NCI-H2227 (cell line): ENCODE data around the gene LMX1A.

ENCODE experiments used
- DNase-seq: peaks from one replicate; lab custom pipeline; 2025; ENCODE audit not compliant: unreplicated experiment; lab: John Stamatoyannopoulos, UW

The LMX1A gene

GRCh38 chr1:165355977-165356811 lies at the start of gene LMX1A:
Gene LMX1A (minus strand): TSS chr1:165356715. CDS start chr1:165355559, 1,156 bp downstream.
- peak; percentile 32 for DNase-seq

DNA sequence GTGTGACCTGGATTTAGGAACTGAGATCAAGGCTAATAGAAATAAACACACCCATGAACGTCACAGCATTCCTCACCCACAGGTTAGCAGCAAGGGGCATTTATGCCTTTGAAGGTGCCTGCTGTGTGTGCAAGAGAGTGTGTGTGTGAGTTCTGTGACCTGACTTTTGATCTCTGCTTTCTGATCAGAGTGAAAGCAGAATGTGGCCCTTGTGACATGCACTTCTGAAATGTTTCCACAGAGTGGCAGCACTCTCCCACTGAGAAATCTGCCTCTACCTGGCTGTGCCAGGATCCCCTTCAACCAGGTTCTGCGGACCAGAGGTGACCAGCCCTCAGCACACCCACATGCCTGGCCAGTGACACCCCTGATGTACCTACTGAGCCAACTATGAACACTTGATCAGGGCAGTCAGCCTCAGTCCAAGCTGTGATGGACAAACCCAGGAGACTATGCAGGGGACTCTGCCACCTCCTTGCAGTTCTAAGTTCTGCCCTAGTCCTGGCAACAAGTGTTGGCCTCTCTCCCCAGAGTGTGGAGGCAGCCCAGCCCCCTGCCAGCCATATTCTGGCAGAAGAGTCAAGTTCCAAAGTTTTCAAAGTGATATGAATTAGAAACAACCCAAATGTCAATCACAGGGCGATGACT lies 47.4 kb upstream of the LMX1A start:
- peak; percentile 39 for DNase-seq

DNA sequence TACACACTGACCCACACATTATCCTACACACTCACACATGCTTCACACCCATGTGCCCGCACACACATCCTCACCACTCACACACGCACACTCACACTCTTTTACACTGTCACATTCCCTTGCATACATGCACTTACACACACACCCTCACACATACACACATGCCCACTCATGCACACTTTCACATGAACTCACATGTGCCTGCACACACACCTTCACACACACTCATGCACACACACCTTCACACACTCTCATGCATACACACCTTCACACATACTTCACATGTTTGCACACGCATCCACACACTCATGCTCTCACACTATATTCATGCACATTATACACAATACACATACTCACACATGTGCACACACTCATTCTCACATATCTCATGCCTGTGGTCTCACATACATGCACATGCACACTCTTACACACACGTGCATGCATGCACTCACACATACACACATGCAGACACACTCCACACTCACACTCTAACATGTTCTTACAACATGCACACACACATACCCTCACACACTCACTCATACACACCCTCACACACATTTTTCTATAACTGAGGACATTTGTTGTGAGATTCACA lies 46.1 kb upstream of the LMX1A start:
- no peak for DNase-seq

DNA sequence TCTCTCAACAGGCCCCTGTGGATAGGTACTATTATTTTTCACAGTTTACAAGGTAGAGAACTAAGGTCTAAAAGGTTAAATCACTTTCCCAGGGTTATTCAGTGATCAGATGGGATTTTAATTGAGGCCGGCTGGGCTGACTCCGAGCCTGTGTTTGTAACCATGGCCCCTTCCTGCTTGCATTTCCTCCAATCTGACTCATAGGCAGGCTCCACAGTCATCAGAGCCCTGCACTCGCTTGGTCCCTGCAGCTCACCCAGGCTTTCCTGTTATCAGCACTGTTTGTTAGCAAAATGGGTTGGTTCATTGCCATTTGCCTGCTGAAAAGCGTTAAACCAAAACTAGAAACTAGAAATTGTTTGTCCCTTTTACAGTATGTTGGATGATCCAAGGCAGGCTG lies 41.4 kb upstream of the LMX1A start:
- DNase-seq: no peak

DNA sequence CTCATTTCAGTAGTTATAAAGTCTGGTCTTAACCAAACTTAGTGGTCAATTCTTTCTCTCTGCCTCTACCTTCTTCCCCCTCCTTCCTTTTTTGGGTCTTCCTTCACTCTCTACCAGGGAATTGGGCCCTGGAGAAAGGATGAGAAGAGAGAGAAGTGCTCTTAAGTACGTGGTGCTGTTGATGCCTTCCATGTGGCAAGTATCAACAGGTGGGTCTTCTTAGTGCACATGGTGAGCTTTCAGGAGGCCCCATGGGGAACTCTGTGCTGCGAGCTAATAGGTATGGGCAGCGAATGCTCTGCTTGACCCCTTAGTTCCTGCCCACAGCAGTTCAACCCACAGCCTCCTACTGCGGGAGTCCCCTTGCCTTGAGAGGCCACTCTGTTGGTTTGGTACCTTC lies 39.4 kb upstream of the LMX1A start:
- no peak for DNase-seq

GRCh38 chr1:165395478-165395877 lies 39.0 kb upstream of the LMX1A start:
- no peak for DNase-seq

DNA sequence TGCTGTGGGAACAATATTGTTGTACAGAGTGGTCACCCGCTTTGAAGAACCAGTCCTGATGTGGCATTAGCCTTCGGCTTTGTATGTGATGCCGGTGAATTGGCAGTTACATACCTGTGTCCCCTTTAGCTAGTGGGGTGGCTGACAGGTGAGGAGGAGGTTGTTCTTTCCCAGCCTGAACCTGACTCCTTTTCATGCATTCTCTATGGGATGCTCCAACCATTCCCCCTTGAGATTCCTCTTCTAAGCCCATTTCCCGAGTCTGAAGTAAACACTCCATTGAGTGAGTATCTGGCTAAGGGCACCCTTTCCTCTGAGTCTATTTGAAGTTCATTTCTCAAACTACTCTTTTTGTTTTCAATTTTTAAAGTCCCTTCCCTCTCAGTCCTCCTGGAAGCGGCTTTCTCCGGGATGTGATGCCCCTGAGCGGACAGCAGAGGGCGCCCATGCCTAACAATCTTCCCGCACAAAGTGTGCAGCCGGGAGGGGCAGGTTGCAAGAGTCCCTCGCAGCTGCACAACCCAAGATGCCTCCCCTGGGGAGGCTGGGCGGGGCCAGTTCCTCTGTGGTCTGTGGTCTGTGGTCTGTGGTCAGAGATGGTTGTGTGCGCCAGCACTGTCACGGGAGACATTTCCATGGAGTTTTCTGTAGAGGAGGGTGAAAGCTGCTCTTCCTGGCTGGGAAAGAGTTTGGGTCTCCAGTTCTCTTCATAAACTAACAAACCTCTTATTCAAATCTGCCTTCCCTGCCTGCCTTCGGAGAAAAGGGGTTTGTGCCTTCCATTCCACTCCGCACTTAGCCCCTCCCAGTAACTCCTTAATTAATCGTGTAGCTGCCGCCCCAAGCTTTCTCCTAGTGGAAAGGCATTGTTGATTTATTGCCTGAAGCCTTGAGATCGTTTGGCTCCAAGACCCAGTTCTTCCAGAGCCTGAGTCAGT lies 36.4 kb upstream of the LMX1A start:
- peak; percentile 92 for DNase-seq

- DNase-seq: no peak
Measured at GRCh38 chr1:165389609-165390008, 33.1 kb upstream of the LMX1A start.

DNA sequence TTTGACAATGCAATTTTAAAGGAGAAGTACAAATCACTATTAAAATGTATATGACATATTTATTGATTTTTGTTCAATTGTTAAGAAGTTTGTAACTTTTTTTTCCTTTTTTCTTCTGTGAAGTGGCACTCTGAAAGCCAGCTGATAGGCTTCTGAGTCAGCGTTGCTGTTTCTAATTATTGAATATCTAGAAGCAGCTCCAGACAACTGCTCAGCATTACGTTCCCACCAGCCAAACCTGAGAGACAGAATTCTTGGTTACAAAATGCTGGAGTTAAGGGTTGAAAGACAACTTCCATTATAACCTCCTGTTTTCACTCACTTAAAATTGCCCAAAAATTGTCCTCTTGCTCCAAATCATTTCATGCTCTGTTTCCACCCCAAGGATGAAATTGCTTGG lies 31.4 kb upstream of the LMX1A start:
- DNase-seq: no peak

- DNase-seq: no peak
Measured at GRCh38 chr1:165387505-165387904, 31.0 kb upstream of the LMX1A start.

GRCh38 chr1:165383599-165384405 lies 27.3 kb upstream of the LMX1A start:
- no peak for DNase-seq

GRCh38 chr1:165383067-165383466 lies 26.6 kb upstream of the LMX1A start:
- DNase-seq: no peak

- no peak for DNase-seq
Measured at GRCh38 chr1:165381745-165382505, 25.4 kb upstream of the LMX1A start.

GRCh38 chr1:165376811-165377311 lies 20.3 kb upstream of the LMX1A start:
- DNase-seq: no peak

- peak; percentile 78 for DNase-seq
Measured at GRCh38 chr1:165376041-165376810, 19.7 kb upstream of the LMX1A start.

- no peak for DNase-seq
Measured at GRCh38 chr1:165375623-165376022, 19.1 kb upstream of the LMX1A start.

- DNase-seq: no peak
Measured at GRCh38 chr1:165371588-165372225, 15.2 kb upstream of the LMX1A start.

GRCh38 chr1:165369255-165369848 lies 12.8 kb upstream of the LMX1A start:
- DNase-seq: peak; percentile 76
